ENCODE results near the gene SLC12A7. TPM values are rescaled to one million over a fixed set of nuclear protein-coding genes. Genes with fewer than 3 reads are reported as not detected.

SLC12A7 gene
- total and polyA plus RNA-seq, 9 of the 15 experiments (the other 6 are each of a cell fraction or from before 2014, with no cell fraction given) = 0.01 to 3.1 (median 0.56) TPM

DNA sequence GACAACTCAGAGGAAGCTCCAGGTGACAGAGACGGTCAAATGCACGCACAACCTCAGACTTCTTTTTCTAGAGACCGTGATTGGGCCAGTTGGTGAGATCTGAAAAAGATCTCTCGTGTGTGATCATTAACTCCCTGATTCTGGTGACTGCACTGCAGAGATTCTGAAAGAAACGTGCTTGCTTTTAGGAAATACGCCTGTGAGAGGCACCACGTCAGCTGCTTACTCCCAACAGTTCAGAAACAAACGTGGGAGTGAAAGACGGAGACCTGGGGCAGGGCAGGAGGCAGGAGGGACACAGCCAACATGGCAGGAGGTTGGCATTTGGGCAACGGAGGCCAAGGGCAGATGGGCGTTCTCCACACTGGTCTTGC is 15.9 kb downstream of the SLC12A7 start (continued):
- TF ChIP-seq ZNF609 (CRISPR knock-in tag; IDR thresholded peaks at IDR 0.05; ENCODE audit: borderline replicate concordance) (no peak), NFE2 (IDR thresholded peaks at IDR 0.05; ENCODE audit: low read depth) (no peak)

DNA sequence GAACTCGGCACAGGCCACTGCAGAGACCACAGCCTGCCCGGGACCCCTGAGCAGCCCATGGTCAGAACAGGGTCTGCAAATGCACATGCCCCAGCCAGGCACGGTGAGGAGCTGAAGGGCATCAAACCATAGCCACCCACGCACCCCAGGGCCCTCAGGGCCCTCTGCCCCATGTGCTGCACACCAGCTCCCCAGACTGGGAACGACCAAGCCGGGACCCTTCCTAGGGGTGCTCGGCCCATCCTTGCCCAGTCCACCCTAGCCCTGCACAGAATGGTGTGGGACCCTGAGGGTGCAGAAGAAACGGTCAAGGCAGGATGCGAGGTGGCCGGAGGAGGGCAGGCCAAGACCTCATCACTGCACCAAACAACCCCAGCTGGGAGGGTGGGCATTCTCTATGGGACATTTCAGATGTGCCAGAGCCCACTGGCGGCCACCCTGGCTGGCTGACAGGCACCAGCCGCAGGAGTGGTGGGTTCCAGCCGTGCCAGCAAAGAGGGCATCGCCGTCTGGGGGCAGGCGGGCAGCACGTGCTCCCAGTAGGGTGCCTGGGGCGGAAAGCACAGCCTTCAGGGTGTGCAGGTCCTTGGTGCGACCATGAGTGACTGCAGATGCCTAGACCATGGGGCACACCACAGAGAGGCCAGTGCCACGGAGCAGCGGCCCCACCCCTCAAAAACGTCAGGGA is 16.4 kb downstream of the SLC12A7 start:
- no peak overlapping the region for H2AFZ ChIP-seq (ENCODE audit: low read depth, low read length)
- H3K27ac ChIP-seq (ENCODE audit: extremely low read depth, low read depth, low read length) = no peak overlapping the region
- WGBS (ENCODE audit: insufficient coverage, low coverage, missing lambda C conversion rate) = 28% methylated on average over 19 of the region's 22 CpGs
- no peaks in the 10 kb centered on the region for H3K9me1 ChIP-seq (ENCODE audit: control insufficient read depth, insufficient read depth, low read length)
- ChIA-PET POLR2A (no interaction called here), CTCF (ENCODE audit: low intra/inter-chr PET ratio) (no interaction called here)
- no peak overlapping the region for H3K4me2 ChIP-seq (ENCODE audit: insufficient read depth, low read length)
- ATAC-seq = no peak
- peaks cover 18 to 71% of the 10 kb centered on the region in 2 experiments; a peak in 4 of 5 replicates for H3K27me3 ChIP-seq (ENCODE audit: control insufficient read depth in 2 of 2, insufficient read depth in 2 of 2, low read length in 2 of 2)
- DNase-seq (ENCODE audit: extremely low read depth in 1 of 4, low spot score in 3 of 4) = no peak
- no peak overlapping the region; a peak in 1 of 4 replicates for H3K9ac ChIP-seq (ENCODE audit: insufficient read depth in 1 of 2, low read depth in 2 of 2, low read length in 2 of 2)
- in situ Hi-C loops (cut with MboI) = no loop called here
- no peak overlapping the region for H3K4me3 ChIP-seq
- peaks cover 0 to 71% of the 10 kb centered on the region in 2 experiments; a peak in 2 of 5 replicates for H3K4me1 ChIP-seq (replicated peaks in 1 of 2; ENCODE audit: control insufficient read depth in 2 of 2, insufficient read depth in 2 of 2, low read length in 2 of 2)
- H3K9me3 ChIP-seq (replicated peaks; ENCODE audit: control insufficient read depth, insufficient read depth, low read depth, low read length) = no peaks in the 10 kb centered on the region
- H3K79me2 ChIP-seq (ENCODE audit: control insufficient read depth, insufficient read depth, low read length) = no peaks in the 10 kb centered on the region
- BruUV-seq (replicated peaks) = no TSS peak
- peaks cover 43% of the 10 kb centered on the region for H4K20me1 ChIP-seq (replicated peaks; ENCODE audit: control insufficient read depth, insufficient read depth, low read length)
- no peaks in the 10 kb centered on the region for H3K36me3 ChIP-seq (ENCODE audit: control insufficient read depth, insufficient read depth, low read length)
- intact Hi-C loops (cut with micrococcal nuclease) = no loop called here
- no peak for FAIRE-seq
- TF ChIP-seq RBM39 (optimal IDR thresholded peaks at IDR 0.05; ENCODE audit: low read depth, low read length) = no peak
- TF ChIP-seq SMARCA5 (IDR thresholded peaks at IDR 0.05) = no peak
- TF ChIP-seq ZBTB2 (IDR thresholded peaks at IDR 0.05) = no peak
- no peak for TF ChIP-seq MCM2 (IDR thresholded peaks at IDR 0.05; ENCODE audit: low read depth)
- no peak for TF ChIP-seq ZNF263 (CRISPR knock-in tag; IDR thresholded peaks at IDR 0.05; ENCODE audit: borderline replicate concordance)
- no peak for TF ChIP-seq SIN3A (IDR thresholded peaks at IDR 0.05; ENCODE audit: borderline replicate concordance in 2 of 2, control insufficient read depth in 1 of 2, low read depth in 2 of 2, low read length in 2 of 2)
- no peak for TF ChIP-seq MTA2 (IDR thresholded peaks at IDR 0.05; ENCODE audit: low read depth)
- TF ChIP-seq STAG1 (CRISPR knock-in tag; IDR thresholded peaks at IDR 0.05; ENCODE audit: borderline replicate concordance) = no peak
- no peak for TF ChIP-seq NEUROD1 (IDR thresholded peaks at IDR 0.05; ENCODE audit: borderline replicate concordance, low read depth, low read length, partially characterized antibody)
- no peak for TF ChIP-seq ZBTB17 (CRISPR knock-in tag; IDR thresholded peaks at IDR 0.05)
- TF ChIP-seq XRCC4 (IDR thresholded peaks at IDR 0.05; ENCODE audit: extremely low read depth, insufficient read depth, insufficient read length) = no peak
- TF ChIP-seq ZBTB43 (CRISPR knock-in tag; IDR thresholded peaks at IDR 0.05) = no peak

Measured in K562 (cell line).